ENCODE measurements around the gene GPHB5. TPM values are rescaled to one million over a fixed set of nuclear protein-coding genes. Genes with fewer than 3 reads are reported as not detected.

The GPHB5 gene
- total RNA-seq, 4 donors from 2014 or later = not detected

DNA sequence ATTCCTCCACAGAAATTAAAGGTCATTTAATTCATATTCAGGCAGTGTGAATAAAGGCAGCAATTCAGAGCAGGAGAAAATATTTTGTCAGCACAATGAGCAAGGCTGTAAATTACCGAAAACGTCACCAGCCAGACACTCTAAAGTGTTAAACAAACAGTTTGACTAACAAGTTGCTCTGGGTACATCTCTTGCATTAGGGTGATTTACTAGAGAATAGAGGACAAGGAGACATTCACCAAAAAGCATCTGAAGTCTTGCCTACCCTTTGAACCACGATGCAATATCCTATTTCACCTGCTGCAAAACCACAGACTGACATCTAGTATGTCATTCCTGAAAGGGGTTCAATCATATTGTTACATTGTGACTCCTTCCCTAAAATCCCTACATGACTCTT is 27.1 kb upstream of the GPHB5 start:
- no peak overlapping the region for H3K27ac ChIP-seq
- no peak overlapping the region for H3K4me3 ChIP-seq
- TF ChIP-seq POLR2A (IDR thresholded peaks at IDR 0.05) = no peak
- H3K4me1 ChIP-seq = no peaks in the 10 kb centered on the region
- H3K9me3 ChIP-seq = no peaks in the 10 kb centered on the region
- H3K27me3 ChIP-seq = no peaks in the 10 kb centered on the region
- DNase-seq (ENCODE audit: low spot score in 2 of 2) = no peak
- WGBS, 2 donors = 37 to 54% methylated on average over 3 of the region's 3 CpGs
- H3K36me3 ChIP-seq = no peaks in the 10 kb centered on the region

DNA sequence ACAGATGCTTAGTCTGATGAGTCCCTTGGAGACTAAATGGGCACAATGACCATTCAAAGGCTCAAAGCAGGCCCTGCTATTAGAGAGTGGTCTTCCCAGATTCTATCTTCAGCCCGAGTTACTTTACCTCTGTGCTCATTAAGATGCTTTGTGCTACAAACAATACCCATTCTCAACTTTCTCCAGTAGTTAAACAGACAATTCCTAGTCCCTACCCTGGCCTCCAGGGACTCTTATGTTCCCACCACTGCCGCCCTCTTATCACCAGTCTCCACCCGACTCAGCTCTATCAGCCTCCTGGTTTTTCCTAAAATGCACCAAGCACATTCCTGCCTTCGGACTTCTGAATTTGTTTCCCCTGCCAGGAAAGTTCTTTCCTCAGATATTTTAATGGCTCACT is 25.6 kb upstream of the GPHB5 start:
- Histone ChIP-seq H3K4me1 (no peaks in the 10 kb centered on the region), H3K9me3 (no peaks in the 10 kb centered on the region), H3K4me3 (no peak overlapping the region), H3K27ac (no peak overlapping the region), H3K36me3 (no peaks in the 10 kb centered on the region), H3K27me3 (no peaks in the 10 kb centered on the region)
- no peak for DNase-seq (ENCODE audit: low spot score in 2 of 2)
- WGBS, 2 donors = 57 to 66% methylated on average over 4 of the region's 4 CpGs
- TF ChIP-seq EP300 (IDR thresholded peaks at IDR 0.05) (no peak), POLR2A (IDR thresholded peaks at IDR 0.05) (no peak)
- TF ChIP-seq, protein P1, sequence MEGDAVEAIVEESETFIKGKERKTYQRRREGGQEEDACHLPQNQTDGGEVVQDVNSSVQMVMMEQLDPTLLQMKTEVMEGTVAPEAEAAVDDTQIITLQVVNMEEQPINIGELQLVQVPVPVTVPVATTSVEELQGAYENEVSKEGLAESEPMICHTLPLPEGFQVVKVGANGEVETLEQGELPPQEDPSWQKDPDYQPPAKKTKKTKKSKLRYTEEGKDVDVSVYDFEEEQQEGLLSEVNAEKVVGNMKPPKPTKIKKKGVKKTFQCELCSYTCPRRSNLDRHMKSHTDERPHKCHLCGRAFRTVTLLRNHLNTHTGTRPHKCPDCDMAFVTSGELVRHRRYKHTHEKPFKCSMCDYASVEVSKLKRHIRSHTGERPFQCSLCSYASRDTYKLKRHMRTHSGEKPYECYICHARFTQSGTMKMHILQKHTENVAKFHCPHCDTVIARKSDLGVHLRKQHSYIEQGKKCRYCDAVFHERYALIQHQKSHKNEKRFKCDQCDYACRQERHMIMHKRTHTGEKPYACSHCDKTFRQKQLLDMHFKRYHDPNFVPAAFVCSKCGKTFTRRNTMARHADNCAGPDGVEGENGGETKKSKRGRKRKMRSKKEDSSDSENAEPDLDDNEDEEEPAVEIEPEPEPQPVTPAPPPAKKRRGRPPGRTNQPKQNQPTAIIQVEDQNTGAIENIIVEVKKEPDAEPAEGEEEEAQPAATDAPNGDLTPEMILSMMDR (IDR thresholded peaks at IDR 0.05) = no peak

DNA sequence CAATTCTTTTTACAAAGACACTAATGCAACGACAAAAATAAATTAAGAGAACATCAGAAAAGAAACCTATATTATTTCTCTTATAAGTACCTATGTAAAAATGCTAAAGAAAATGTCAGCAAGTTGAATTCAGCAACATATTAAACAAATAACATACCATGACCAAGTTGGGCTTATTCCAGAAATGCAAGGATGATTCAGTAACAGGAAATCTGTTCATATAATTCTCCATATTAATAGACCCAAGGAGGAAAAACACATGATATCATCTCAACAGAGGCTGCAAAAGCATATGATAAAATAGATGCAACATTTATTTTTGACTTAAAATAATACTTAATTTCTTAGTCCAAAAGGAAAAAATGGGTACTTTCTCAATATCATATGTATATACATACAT is 25.1 kb upstream of the GPHB5 start:
- no peak overlapping the region for H3K27ac ChIP-seq
- H3K4me1 ChIP-seq = no peaks in the 10 kb centered on the region
- H3K9me3 ChIP-seq = no peaks in the 10 kb centered on the region
- H3K4me3 ChIP-seq = no peak overlapping the region
- DNase-seq (ENCODE audit: low spot score in 2 of 2) = no peak
- no peaks in the 10 kb centered on the region for H3K36me3 ChIP-seq
- no peaks in the 10 kb centered on the region for H3K27me3 ChIP-seq
- TF ChIP-seq POLR2A (IDR thresholded peaks at IDR 0.05) (no peak), EP300 (IDR thresholded peaks at IDR 0.05) (no peak)
- TF ChIP-seq, protein P1 (IDR thresholded peaks at IDR 0.05) = no peak
- 82 to 87% methylated on average over 1 of the region's 1 CpG for WGBS, 2 donors

DNA sequence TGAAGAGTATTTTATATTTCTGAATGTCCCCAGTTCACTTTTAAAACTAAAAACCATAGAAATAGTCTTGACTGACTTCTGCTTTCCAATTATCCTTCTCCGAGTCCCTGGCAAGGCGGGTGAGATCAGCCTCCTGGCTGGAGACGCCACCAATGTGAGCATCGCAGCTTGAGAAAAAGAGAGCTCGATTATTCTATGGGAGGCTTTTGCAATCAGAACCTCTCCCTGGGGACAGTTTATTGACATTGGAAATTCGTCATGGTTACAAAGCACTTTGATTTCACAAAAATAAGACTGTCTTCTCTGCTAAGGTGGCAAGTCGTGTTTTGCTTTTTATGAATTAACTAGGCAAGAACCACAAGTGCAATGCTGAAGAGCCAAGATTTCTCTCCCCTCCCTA is 23.6 kb upstream of the GPHB5 start:
- WGBS, 2 donors = 68% methylated on average over 7 of the region's 7 CpGs
- Histone ChIP-seq H3K4me1 (no peaks in the 10 kb centered on the region), H3K9me3 (peaks cover 0 to 2% (median 0%) of the 10 kb centered on the region in 4 donors), H3K27ac (no peak overlapping the region), H3K4me3 (no peak overlapping the region), H3K27me3 (no peaks in the 10 kb centered on the region), H3K36me3 (no peaks in the 10 kb centered on the region)
- no peak for DNase-seq (ENCODE audit: low spot score in 2 of 2)
- no peak for TF ChIP-seq EP300 (IDR thresholded peaks at IDR 0.05)
- TF ChIP-seq, protein P1 (IDR thresholded peaks at IDR 0.05) = no peak
- TF ChIP-seq POLR2A (IDR thresholded peaks at IDR 0.05) = no peak

DNA sequence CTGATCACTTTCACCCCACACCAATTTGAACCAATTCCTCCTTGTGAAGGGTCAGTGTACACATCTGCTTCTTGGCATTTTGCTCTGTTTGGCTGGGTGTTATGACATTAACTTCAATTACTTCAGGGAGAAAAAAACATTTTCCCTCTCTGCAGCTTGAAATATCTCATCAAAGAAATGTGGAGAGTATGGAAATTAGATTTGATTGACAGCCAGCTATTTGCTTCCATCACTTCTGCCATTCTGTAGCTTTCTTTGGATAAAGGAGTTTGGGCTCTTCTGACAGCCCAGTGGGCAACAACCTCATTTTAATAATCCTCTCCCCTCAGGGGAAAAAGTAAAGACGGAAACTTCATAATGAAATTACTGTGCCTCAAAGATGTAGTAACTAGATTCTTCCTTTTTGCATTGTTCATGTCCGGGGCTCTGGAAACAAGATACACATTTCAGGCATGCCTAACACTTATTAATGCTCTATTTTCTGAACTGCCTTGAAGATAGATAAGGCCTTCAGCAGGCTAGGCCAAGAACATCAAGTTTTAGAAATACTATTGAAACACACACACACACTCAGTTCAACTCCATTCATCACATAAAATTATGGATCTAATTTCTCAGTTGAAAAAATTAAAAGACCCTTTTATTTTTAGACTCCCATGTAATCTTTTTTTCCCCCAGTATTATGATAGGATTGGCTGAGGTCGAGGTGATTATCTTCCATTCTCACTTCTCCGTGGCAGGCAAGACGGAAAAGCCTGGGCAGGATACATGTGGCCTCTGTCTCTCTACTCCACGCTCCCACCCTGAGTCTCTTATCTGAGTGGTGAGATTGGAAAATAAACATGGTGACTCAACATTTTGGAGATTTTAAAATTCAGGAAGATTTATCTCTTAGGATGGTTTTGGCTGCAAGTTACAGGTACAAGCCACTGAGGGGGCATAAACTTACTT is 10.3 kb upstream of the GPHB5 start:
- Histone ChIP-seq H3K4me1 (no peaks in the 10 kb centered on the region), H3K27me3 (no peaks in the 10 kb centered on the region), H3K4me3 (no peak overlapping the region), H3K36me3 (no peaks in the 10 kb centered on the region), H3K9me3 (no peaks in the 10 kb centered on the region), H3K27ac (no peak overlapping the region)
- 63 to 65% methylated on average over 6 of the region's 6 CpGs for WGBS, 2 donors
- TF ChIP-seq EP300 (IDR thresholded peaks at IDR 0.05) = no peak
- TF ChIP-seq, protein P1 (IDR thresholded peaks at IDR 0.05) = no peak
- DNase-seq (ENCODE audit: low spot score in 2 of 2) = no peak
